ENCODE measurements around the gene IPO11.

IPO11 gene

GRCh38 chr5:62579761-62580160 lies 167.2 kb downstream of the IPO11 start:
- H3K9me2 ChIP-seq (ENCODE audit: low read depth, low read length): no peaks in the 10 kb centered on the region
- H3K4me3 ChIP-seq (ENCODE audit: low read depth, low read length, poor library complexity, severe bottlenecking): no peak overlapping the region
- H3K79me2 ChIP-seq (ENCODE audit: insufficient read depth, low read length): no peaks in the 10 kb centered on the region; the same call in 1 of the 2 replicates
- H3K36me3 ChIP-seq (ENCODE audit: insufficient read depth, low read length): no peaks in the 10 kb centered on the region; the same call in 1 of the 2 replicates
- no peaks in the 10 kb centered on the region for H4K20me1 ChIP-seq (ENCODE audit: insufficient read depth, low read length)
- no peak overlapping the region for H3K4me2 ChIP-seq (ENCODE audit: low read length)
- H3K9me3 ChIP-seq (ENCODE audit: low read length): no peaks in the 10 kb centered on the region
- no peak overlapping the region for H3K9ac ChIP-seq (ENCODE audit: low read length)
- no peak overlapping the region for H2AFZ ChIP-seq (ENCODE audit: low read length)
- no peak for TF ChIP-seq EZH2 (IDR thresholded peaks at IDR 0.05; ENCODE audit: borderline replicate concordance, low read length)
- TF ChIP-seq CTCF (IDR thresholded peaks at IDR 0.05; ENCODE audit: low read length): no peak
- no peak overlapping the region for H3K27ac ChIP-seq (ENCODE audit: low read depth, low read length, poor library complexity, severe bottlenecking)
- H3K4me1 ChIP-seq (ENCODE audit: insufficient read depth, low read length, severe bottlenecking): peaks cover 10% of the 10 kb centered on the region
- H3K27me3 ChIP-seq (ENCODE audit: insufficient read depth, low read length): no peaks in the 10 kb centered on the region
- no peaks in the 10 kb centered on the region for H3F3A ChIP-seq (ENCODE audit: insufficient read depth, low read length)

GRCh38 chr5:62581836-62582597 lies 169.5 kb downstream of the IPO11 start:
- H3K9ac ChIP-seq (ENCODE audit: low read length): no peak overlapping the region

DNA sequence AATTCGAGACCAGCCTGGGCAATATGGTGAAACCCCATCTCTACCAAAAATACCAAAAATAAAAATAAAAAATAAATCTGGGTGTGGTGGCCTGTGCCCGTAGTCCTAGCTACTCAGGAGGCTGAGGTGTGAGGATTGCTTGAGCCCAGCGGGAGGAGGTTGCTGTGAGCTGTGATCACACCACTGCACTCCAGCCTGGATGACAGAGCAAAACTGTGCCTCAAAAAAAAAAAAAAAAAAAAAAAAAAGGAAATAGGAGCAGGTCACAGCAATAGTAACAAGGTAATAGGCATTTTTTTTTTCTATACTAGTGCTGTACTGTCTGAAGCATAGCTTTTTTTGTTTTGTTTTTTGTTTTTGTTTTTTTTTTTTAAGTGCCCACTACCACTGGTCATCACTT lies 171.8 kb downstream of the IPO11 start:
- Histone ChIP-seq H4K20me1 (ENCODE audit: insufficient read depth, low read length) (no peaks in the 10 kb centered on the region), H2AFZ (ENCODE audit: low read length) (no peak overlapping the region), H3K4me1 (ENCODE audit: insufficient read depth, low read length, severe bottlenecking) (no peaks in the 10 kb centered on the region), H3K36me3 (ENCODE audit: insufficient read depth, low read length) (no peaks in the 10 kb centered on the region; the same call in 1 of the 2 replicates), H3K9ac (ENCODE audit: low read length) (no peak overlapping the region), H3F3A (ENCODE audit: insufficient read depth, low read length) (no peaks in the 10 kb centered on the region), H3K79me2 (ENCODE audit: insufficient read depth, low read length) (no peaks in the 10 kb centered on the region), H3K4me3 (ENCODE audit: low read depth, low read length, poor library complexity, severe bottlenecking) (no peak overlapping the region), H3K4me2 (ENCODE audit: low read length) (no peak overlapping the region), H3K9me3 (ENCODE audit: low read length) (no peaks in the 10 kb centered on the region), H3K27ac (ENCODE audit: low read depth, low read length, poor library complexity, severe bottlenecking) (no peak overlapping the region), H3K27me3 (ENCODE audit: insufficient read depth, low read length) (no peaks in the 10 kb centered on the region), H3K9me2 (ENCODE audit: low read depth, low read length) (no peaks in the 10 kb centered on the region)
- TF ChIP-seq EZH2 (IDR thresholded peaks at IDR 0.05; ENCODE audit: borderline replicate concordance, low read length): no peak
- TF ChIP-seq CTCF (IDR thresholded peaks at IDR 0.05; ENCODE audit: low read length): no peak

More at GRCh38 chr5:62581836-62582597, 169.5 kb downstream of the IPO11 start:
- no peaks in the 10 kb centered on the region; the same call in 1 of the 2 replicates for H3K36me3 ChIP-seq (ENCODE audit: insufficient read depth, low read length)
- H3K9me3 ChIP-seq (ENCODE audit: low read length): no peaks in the 10 kb centered on the region
- no peak overlapping the region for H2AFZ ChIP-seq (ENCODE audit: low read length)
- no peaks in the 10 kb centered on the region; the same call in 1 of the 2 replicates for H3K79me2 ChIP-seq (ENCODE audit: insufficient read depth, low read length)
- H3K9me2 ChIP-seq (ENCODE audit: low read depth, low read length): no peaks in the 10 kb centered on the region
- H3K4me2 ChIP-seq (ENCODE audit: low read length): no peak overlapping the region
- H3K27ac ChIP-seq (ENCODE audit: low read depth, low read length, poor library complexity, severe bottlenecking): no peak overlapping the region
- H3K4me3 ChIP-seq (ENCODE audit: low read depth, low read length, poor library complexity, severe bottlenecking): no peak overlapping the region
- H4K20me1 ChIP-seq (ENCODE audit: insufficient read depth, low read length): no peaks in the 10 kb centered on the region
- H3F3A ChIP-seq (ENCODE audit: insufficient read depth, low read length): no peaks in the 10 kb centered on the region
- TF ChIP-seq CTCF (IDR thresholded peaks at IDR 0.05; ENCODE audit: low read length) (no peak), EZH2 (IDR thresholded peaks at IDR 0.05; ENCODE audit: borderline replicate concordance, low read length) (no peak)
- H3K27me3 ChIP-seq (ENCODE audit: insufficient read depth, low read length): no peaks in the 10 kb centered on the region
- peaks cover 10% of the 10 kb centered on the region for H3K4me1 ChIP-seq (ENCODE audit: insufficient read depth, low read length, severe bottlenecking)

Data from OCI-LY1 (cell line).